Neutrophil (primary cell): ENCODE data around the gene KRTAP12-3.

ENCODE experiments used
- H3K27ac ChIP-seq: fragments of 200-600 bp; sonication (generic); 2 replicates; pipeline ENCODE4 v1.5.1; 2016; ENCODE audit warnings: mild to moderate bottlenecking, moderate library complexity
- H3K27me3 ChIP-seq: fragments of 200-600 bp; sonication (generic); 2 replicates; pipeline ENCODE4 v1.6.0; 2016; ENCODE audit warnings: mild to moderate bottlenecking
- H3K36me3 ChIP-seq: fragments of 200-600 bp; sonication (generic); 2 replicates; pipeline ENCODE4 v1.5.1; 2017
- H3K4me1 ChIP-seq, 2 experiments: fragments of 200-600 bp in 1 of 2; sonication (generic) in 1 of 2; 1 replicate in 1 of 2; 2 replicates in 1 of 2; pipeline versions ENCODE4 v1.5.1 to v1.6.1; 2013 to 2016; ENCODE audit warnings: low read depth in 1 of 2, low read length in 1 of 2, mild to moderate bottlenecking in 1 of 2, moderate library complexity in 1 of 2; ENCODE audit not compliant: control insufficient read depth in 1 of 2, insufficient read depth in 1 of 2
- H3K4me3 ChIP-seq, 2 experiments: fragments of 200-600 bp in 1 of 2; sonication (generic) in 1 of 2; 1 replicate in 1 of 2; 2 replicates in 1 of 2; pipeline ENCODE4 v1.5.1; 2013 to 2016; ENCODE audit warnings: low read depth in 1 of 2, low read length in 1 of 2, mild to moderate bottlenecking in 1 of 2, moderate library complexity in 1 of 2
- H3K9me3 ChIP-seq: fragments of 200-600 bp; sonication (generic); 2 replicates; pipeline ENCODE4 v1.5.1; 2016
- CTCF ChIP-seq: fragments of 200-600 bp; sonication (generic); IDR thresholded peaks from 2 replicates; pipeline ENCODE4 v1.5.1; 2016; ENCODE audit warnings: antibody characterized with exemption

KRTAP12-3 gene

DNA sequence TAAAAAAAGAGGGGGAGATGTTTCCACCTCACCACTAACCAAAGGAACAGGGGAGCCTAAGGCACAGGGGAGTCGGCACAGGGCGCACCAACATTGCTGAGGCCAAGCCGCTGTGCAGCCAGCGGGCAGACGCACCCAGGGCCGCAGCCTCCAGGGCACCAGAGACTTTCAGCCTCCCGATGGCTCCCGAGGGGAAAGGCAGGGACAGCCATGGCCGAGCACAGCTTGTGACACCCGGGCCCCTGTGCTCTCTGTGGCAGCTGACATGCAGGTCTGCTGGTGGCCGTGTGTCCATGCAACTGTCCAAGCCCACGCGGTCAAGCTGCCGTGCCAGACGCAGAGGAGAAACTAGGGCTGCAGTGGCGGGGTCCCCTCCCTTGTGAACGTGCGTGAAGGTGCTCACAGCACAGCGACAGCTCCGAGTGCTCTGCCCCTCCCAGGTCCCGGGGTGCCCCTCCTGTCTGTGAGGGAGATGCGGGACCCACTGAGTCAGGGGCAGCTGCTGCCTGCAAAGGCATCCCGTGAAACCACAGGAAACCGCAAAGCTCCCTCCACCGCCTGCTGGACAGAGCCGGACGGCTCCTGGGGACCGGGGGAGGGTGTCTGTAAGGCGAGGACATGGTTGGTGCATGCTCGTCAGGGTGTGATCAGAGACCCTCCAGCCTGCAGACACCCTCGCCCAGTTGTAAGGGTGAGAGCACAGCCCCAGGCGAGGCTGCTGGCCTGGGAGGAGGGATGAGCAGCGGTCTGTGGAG is 9.0 kb upstream of the KRTAP12-3 start:
- no peaks in the 10 kb centered on the region for H3K36me3 ChIP-seq
- no peaks in the 10 kb centered on the region for H3K4me1 ChIP-seq
- H3K27me3 ChIP-seq = peaks cover 17% of the 10 kb centered on the region
- no peak overlapping the region for H3K27ac ChIP-seq
- H3K9me3 ChIP-seq = peaks cover 3% of the 10 kb centered on the region
- no peak for TF ChIP-seq CTCF
- no peak overlapping the region for H3K4me3 ChIP-seq

- H3K27ac ChIP-seq = no peak overlapping the region
- H3K9me3 ChIP-seq = no peaks in the 10 kb centered on the region
- no peak overlapping the region for H3K4me3 ChIP-seq
- TF ChIP-seq CTCF = no peak
- H3K27me3 ChIP-seq = peaks cover 17% of the 10 kb centered on the region
- H3K4me1 ChIP-seq = no peaks in the 10 kb centered on the region
- H3K36me3 ChIP-seq = no peaks in the 10 kb centered on the region
Measured at GRCh38 chr21:44649521-44650100, 8.1 kb upstream of the KRTAP12-3 start.

DNA sequence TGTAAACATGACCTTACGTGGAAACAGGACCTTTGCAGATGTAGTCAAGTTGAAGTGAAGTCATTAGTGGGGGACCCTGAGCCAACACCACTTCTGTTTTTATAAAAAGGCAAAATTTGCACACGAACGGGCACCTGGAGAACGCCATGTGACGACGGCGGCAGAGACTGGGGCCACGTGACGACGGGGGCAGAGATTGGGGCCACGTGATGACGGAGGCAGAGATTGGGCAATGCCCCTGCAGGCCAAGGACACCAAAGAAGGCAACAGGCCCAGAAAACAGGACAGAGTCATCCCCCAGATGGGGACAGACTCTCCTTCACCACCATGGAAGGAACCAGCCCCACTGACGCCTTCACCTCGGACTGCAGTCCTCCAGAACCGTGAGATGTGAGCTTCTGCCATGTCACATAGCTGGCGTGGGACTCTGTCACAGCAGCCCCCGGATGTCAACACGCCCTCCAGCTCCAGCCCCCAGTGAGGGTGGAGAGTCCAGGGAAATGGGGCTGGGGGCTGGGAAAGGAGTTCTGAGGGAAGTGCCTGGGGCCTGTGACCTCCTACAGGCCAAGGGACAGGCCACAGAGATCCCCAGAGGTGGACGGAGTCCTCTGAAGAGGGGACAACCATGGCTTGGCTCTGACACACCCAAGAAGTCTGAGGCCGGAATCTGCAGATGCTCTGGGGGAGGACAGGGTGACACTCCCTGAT is 7.3 kb upstream of the KRTAP12-3 start:
- TF ChIP-seq CTCF = no peak
- Histone ChIP-seq H3K4me3 (no peak overlapping the region), H3K36me3 (no peaks in the 10 kb centered on the region), H3K9me3 (no peaks in the 10 kb centered on the region), H3K27me3 (peaks cover 17% of the 10 kb centered on the region), H3K4me1 (no peaks in the 10 kb centered on the region), H3K27ac (no peak overlapping the region)

DNA sequence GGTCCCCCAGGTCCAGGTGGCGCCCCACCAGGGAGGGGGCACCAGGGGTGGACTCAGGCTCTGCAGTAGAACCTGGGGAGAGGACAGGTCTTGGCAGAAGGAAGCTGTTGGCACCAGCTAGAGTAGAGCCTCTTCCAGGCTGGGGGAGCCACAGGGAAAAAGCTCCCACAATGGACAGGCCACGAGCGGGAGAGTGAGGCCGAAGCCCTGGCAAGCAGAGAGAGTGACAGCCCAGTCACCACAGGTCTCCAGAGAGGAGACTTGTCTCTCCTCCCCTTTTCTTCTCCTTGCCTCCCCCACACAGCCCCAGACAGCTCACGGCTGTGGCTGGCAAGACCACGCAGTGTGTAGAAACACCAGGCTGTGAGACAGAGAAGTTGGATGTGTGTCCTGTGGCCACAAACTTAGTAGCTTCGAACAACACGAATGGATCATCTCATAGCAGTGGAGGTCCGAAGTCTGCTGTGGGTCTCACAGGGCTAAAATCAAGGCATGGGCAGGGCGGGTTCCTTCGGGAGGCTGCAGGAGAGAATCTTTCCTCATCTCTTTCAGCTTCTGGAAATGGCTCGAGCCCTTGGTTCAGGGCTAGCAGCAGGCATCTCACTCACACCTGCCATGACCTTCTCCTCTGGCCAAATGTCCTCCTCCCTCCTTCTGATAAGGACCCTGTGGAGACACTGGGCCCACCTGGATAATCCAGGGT is 6.6 kb upstream of the KRTAP12-3 start:
- no peak overlapping the region for H3K27ac ChIP-seq
- H3K9me3 ChIP-seq = no peaks in the 10 kb centered on the region
- TF ChIP-seq CTCF = no peak
- no peaks in the 10 kb centered on the region for H3K36me3 ChIP-seq
- H3K4me3 ChIP-seq = no peak overlapping the region
- H3K4me1 ChIP-seq = no peaks in the 10 kb centered on the region
- peaks cover 17% of the 10 kb centered on the region for H3K27me3 ChIP-seq

- H3K27me3 ChIP-seq = no peaks in the 10 kb centered on the region
- no peak overlapping the region for H3K4me3 ChIP-seq
- no peak for TF ChIP-seq CTCF
- no peak overlapping the region for H3K27ac ChIP-seq
- H3K9me3 ChIP-seq = peaks cover 3% of the 10 kb centered on the region
- no peaks in the 10 kb centered on the region for H3K36me3 ChIP-seq
- H3K4me1 ChIP-seq = peaks cover 0 to 5% of the 10 kb centered on the region in 2 experiments
Measured at GRCh38 chr21:44653123-44653522, 4.6 kb upstream of the KRTAP12-3 start.
